HG03565 (cell line): ENCODE results near the gene TRIM17.

Source experiments
- ATAC-seq: cut with Tn5 transposase; IDR thresholded peaks from one replicate; pipeline ENCODE4 v1.9.1; 2021; ENCODE audit warnings: mild to moderate bottlenecking, moderate library complexity; ENCODE audit not compliant: unreplicated experiment

Gene TRIM17

GRCh38 chr1:228416217-228416933, at the start of gene TRIM17:
TSS of gene TRIM17 (minus strand) at chr1:228416861. CDS start at chr1:228415072, 1,789 bp downstream.
- no peak for ATAC-seq

DNA sequence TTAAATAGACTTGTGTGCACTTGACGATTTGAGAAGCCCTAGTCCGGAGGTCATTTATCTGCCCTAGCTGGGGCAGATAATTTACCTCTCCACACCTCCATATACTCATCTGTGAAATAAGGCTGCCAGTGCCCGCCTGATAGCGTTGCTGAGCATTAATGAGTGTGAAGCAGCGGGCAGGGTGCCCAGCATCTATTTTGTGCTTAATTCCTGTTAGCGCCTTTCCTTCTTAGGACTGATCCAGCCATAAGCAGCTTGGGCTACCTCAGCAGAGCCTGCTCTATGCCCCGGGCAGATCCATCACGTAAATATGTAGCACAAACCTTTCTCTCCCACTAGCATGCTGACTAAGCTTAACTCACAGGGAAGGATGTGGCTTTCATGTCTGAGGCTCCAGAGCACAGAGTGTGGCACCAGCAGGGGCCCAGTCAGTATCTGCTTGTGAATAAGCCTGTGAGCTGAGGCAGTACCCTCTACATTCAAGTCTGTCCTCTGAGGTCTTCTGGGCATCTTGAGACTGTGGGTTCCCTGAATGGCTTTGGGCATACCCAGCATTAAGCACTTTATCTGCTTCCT, 49.0 kb upstream of the TRIM17 start:
- ATAC-seq = no peak

DNA sequence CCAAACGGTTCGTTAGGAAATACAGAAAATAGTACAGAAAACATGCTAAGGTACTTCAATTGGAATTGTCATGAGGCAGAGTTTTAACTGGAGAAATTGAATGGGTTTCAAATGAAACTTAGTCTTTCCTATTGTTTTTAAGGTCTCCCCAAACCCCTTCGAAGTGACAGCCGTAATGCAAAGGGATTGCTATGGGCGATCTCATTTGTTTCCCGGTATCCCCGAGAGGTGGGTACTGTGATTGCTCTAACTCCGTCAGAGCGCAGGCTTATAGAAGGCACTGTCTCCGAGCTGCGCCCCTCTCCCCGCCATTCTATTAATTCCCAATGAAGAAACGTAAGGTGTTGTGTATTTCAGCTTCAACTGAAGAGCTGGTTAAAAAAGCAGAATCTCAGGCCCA, 48.5 kb upstream of the TRIM17 start:
- no peak for ATAC-seq

DNA sequence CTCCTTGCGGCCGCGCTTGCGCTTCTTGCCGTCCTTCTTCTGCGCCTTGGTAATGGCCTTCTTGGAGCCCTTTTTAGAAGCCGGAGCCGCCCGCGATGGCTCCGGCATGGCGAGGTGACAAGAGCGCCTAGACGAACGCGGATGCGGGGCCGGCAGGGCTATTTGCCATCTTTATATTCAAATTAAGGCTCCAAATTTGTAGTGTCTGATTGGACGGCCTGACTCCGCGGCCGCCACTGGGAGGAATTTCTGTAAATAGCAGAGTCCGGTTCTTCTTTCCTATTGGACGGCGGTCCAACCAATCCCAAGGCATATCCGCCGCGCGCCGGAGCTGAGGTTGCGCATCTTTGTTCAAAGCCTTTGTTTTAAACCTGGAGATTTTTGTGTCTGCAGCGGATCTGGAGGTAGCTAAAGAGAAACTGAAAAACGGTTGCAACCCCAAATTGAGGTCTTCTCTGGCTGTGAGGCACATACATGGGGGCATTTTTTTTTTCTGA, 47.9 kb upstream of the TRIM17 start:
- peak; percentile 68 for ATAC-seq

GRCh38 chr1:228463559-228464455, 47.1 kb upstream of the TRIM17 start:
- peak; percentile 54 for ATAC-seq

- no peak for ATAC-seq
These were observed 46.4 kb upstream of the TRIM17 start for GRCh38 chr1:228463009-228463558.

DNA sequence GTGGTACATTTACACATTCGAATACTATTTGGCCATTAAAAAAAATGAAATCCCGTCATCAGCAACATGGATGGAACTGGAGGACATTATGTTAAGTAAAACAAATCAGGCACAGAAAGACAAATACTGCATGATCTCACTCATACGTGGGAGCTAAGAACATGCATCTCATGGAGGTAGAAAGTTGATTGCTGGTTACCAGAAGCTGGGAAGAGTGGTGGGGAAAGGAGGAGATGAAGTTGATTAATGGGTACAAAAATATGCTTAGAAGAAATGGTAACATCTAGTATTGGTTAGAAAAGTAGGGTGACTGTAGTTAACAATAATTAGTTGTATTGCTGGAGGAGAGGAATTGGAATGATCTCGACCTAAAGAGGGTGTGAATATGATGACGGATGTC, 45.9 kb upstream of the TRIM17 start:
- no peak for ATAC-seq

DNA sequence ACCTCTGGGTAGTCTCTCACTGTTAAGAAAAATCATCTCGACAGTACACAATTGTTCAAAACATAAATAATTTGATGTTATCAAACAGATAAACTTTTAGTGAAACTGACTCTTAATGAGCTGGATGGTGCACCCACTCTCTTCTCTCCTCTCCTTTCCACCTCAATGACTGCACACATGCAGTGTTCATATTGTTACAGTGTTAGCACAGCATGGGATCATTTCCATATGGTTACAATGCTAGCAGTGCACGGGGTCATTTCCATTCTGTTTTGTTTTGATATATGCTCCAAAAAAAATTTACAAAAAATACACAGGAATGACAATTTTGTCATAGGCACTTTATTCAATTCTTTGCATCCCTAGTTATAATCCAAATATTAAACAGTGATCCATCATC, 44.2 kb upstream of the TRIM17 start:
- ATAC-seq = no peak

DNA sequence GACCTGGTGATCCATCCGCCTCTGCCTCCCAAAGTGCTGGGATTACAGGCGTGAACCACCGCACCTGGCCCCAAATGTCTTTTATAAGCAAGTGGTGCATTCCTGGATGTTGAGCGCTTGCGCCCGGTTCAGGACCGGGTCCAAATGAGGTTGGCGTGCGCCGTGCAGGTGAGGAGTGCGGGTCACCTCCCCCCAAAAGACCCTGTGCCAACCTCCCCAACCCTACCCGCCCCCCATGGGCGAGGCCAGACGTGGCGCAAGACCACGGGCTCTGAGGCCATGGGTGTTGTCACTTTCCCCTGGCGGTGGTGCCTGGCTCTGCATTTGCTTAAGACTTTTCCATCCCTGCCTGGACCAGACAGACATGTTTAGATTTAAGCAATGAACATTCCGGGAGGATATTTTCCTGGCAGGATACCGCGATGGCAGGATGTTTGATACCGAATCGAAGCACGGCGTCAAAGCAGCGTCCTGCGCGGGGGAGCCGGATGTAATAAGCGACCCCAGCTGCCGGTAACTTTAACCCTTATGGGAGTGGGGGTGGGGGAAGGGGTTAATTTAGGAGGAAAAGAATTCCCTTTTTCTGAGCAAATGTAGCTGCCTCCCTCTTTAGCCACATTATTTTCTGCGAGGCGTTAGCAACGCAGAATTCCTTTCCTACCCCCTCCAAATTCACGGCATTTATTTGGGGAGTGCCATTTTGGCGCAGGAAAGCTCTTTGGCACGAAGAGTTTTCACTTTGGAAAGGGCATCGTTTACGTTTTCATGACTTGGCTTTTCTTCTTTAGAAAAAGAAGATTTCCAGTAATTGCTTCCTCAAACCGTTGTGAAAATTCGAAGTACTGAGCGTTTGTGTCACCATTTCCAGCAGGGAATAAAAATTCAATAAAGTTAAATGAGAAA, 42.7 kb upstream of the TRIM17 start:
- ATAC-seq = peak; percentile 18

- peak; percentile 85 for ATAC-seq
These were observed 40.9 kb upstream of the TRIM17 start for GRCh38 chr1:228457396-228458176.

GRCh38 chr1:228457017-228457395, 40.3 kb upstream of the TRIM17 start:
- ATAC-seq = no peak

- ATAC-seq = no peak
These were observed 39.8 kb upstream of the TRIM17 start for GRCh38 chr1:228456252-228457016.

GRCh38 chr1:228455715-228456114, 39.1 kb upstream of the TRIM17 start:
- ATAC-seq = no peak

DNA sequence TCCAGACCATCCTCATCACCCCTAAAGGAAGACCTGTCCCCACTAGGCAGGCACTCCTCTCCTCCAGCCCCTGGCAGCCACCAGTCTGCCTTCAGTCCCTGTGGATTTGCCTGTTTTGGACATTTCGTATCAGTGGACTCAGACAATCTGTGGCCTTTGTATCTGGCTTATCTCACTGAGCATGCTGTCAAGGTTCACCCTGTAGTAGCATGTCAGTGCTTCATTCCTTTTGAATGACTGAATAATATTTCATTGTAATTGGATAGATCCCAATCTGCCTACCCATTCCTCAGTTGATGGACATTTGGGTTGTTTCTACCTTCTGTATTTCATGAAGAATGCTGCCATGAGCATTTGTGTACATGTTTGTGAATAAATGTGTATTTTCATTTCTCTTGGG, 37.6 kb upstream of the TRIM17 start:
- ATAC-seq = no peak

DNA sequence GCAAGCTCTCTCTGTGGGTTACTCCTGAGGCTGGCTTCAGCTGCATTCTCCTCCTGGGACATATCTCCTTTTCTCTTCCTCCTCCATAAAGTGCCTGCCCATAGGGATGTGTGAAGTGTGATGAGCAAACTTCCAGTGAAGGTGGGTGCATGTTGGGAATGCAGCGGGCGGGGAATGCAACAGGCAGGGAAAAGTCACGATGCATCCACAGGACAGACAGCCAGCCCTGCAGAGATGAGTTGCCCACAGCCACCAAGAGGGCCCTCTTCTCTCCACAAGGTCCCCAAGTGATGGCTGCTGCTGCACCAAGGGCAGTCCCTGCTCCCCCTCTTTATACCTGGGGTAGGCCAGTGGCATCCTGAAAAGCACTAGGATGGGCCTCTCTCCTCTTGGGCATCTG, 37.0 kb upstream of the TRIM17 start:
- no peak for ATAC-seq

DNA sequence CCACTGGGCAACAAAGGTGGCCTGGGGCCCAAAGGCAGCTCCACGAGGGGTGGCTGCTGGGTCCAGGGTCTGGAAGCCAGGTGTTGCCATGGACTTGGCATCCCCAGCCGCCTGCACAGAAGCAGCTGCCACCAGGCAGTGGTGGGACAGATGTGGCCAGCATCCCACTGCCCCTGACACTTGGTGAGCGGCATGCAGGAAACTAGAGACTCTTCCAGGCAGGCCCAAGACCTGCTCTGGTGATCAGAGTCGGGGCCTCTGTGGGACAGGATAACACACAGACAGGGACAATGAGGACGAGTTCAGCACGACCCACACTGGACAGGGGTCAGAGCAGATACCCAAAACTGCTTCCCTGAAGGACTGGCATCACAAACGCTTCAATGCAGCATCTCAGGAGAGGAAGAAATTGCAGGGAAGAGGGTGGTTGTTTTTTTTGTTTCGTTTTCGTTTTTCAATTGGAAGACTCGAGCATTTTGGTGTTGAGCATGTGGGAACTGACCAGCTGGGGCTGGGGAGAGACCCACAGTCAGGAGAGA, 36.4 kb upstream of the TRIM17 start:
- ATAC-seq = no peak

GRCh38 chr1:228452194-228453021, 35.7 kb upstream of the TRIM17 start:
- no peak for ATAC-seq

DNA sequence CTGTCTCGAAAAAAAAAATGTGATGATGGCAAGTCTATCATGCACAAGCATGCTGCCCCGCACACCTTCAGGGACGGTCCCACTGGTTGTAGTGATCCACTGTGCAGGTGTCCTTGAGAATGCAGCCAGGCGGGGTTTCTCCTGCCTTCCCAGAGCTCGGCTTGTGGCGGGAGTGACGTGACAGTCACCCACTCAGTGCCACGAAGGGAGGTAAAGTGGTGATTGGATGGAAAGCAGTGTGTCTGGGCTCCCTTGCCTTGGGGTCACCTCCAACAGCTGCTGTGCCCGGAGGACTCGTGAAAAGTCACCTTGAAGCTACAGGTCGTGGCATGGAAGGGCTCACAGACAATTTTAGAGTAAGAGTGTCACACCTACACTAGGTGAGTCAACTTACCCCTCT, 33.5 kb upstream of the TRIM17 start:
- ATAC-seq = no peak
